ENCODE measurements around the gene DARS1. TPM values are rescaled to one million over a fixed set of nuclear protein-coding genes. Genes with fewer than 3 reads are reported as not detected.
A peak's percentile ranks its signal among the peaks of the same experiment; 100 is the strongest.

DARS1 gene
- total and polyA plus RNA-seq, 2 experiments from 2014 or later: 115 to 148 TPM

GRCh38 chr2:135987441-135987840 is 2.0 kb upstream of the DARS1 start (continued):
- TF ChIP-seq REST (IDR thresholded peaks at IDR 0.05; ENCODE audit: unreplicated experiment): no peak
- TF ChIP-seq EZH2phosphoT487 (IDR thresholded peaks at IDR 0.05; ENCODE audit: unreplicated experiment): no peak
- TF ChIP-seq ZNF462 (CRISPR knock-in tag; IDR thresholded peaks at IDR 0.05): no peak
- TF ChIP-seq ZNF114 (CRISPR knock-in tag; IDR thresholded peaks at IDR 0.05): no peak
- no peak for TF ChIP-seq ZNF331 (CRISPR knock-in tag; IDR thresholded peaks at IDR 0.05; ENCODE audit: low read depth)

- Mint-ChIP-seq H3K27me3 (ENCODE audit: insufficient read depth, low read depth, poor library complexity) (no peaks in the 10 kb centered on the region), H3K9me3 (no peaks in the 10 kb centered on the region), H3K36me3 (ENCODE audit: low read depth) (peaks cover 13% of the 10 kb centered on the region; the same call in 2 of the 3 replicates), H3K27ac (no peak overlapping the region), H3K4me1 (peaks cover 16% of the 10 kb centered on the region), H3K4me3 (peak overlapping the region; percentile 12; the same call in 1 of the 3 replicates)
- no peaks in the 10 kb centered on the region; the same call in 1 of the 2 replicates for H3K36me3 ChIP-seq (ENCODE audit: insufficient read depth)
- no peaks in the 10 kb centered on the region; the same call in 1 of the 2 replicates for H3F3A ChIP-seq (replicated peaks; ENCODE audit: low read depth)
- peak overlapping the region; percentile 94 for H3K27ac ChIP-seq (ENCODE audit: low read depth)
- H3K9me2 ChIP-seq (ENCODE audit: insufficient read depth): peaks cover 10% of the 10 kb centered on the region; the same call in 1 of the 2 replicates
- no peak overlapping the region for H2AFZ ChIP-seq
- peak; percentile 36 for DNase-seq (ENCODE audit: low spot score)
- no peaks in the 10 kb centered on the region for H3K27me3 ChIP-seq (ENCODE audit: insufficient read depth)
- no peaks in the 10 kb centered on the region for H4K20me1 ChIP-seq (replicated peaks; ENCODE audit: insufficient read depth)
- H3K4me2 ChIP-seq: peak overlapping the region; percentile 79
- ATAC-seq: no peak
- peaks cover 14% of the 10 kb centered on the region; the same call in 1 of the 2 replicates for H3K4me1 ChIP-seq (ENCODE audit: insufficient read depth)
- H3K79me2 ChIP-seq (replicated peaks; ENCODE audit: insufficient read depth): peaks cover 34% of the 10 kb centered on the region
- H3K4me3 ChIP-seq: peak overlapping the region; percentile 85; the same call in 1 of the 2 replicates
- no peak for TF ChIP-seq STAT1 (IDR thresholded peaks at IDR 0.05; ENCODE audit: unreplicated experiment)
- no peak for TF ChIP-seq EZH2phosphoT487 (IDR thresholded peaks at IDR 0.05; ENCODE audit: unreplicated experiment)
- TF ChIP-seq ETS1 (IDR thresholded peaks at IDR 0.05): no peak
- TF ChIP-seq POLR2AphosphoS5 (IDR thresholded peaks at IDR 0.05; ENCODE audit: low read depth): no peak
- TF ChIP-seq ZNF331 (CRISPR knock-in tag; IDR thresholded peaks at IDR 0.05; ENCODE audit: low read depth): no peak
- TF ChIP-seq NANOG (IDR thresholded peaks at IDR 0.05; ENCODE audit: borderline replicate concordance): no peak
Observed at GRCh38 chr2:135986507-135986906, 1.1 kb upstream of the DARS1 start.

Measured in GM23338 (cell line).